ENCODE results near the gene CFAP77.

The CFAP77 gene

DNA sequence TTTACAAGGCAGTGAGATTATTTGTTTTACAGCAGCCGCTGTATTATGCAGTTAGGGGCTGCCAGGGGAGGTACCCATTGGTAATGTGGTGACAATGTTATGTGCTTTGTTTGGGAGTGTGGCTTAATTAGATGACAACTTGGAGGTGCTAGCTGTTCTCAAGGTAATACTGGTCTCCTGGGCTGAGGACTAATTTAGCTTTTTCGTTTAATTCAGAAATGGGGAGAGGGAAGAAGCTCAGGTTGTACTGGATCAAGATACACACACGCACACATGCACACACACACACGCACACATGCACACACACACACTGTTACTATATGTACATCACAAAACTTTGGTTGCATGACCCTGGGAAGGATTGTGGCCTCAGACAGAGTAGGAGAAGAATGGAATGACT lies 37.9 kb downstream of the CFAP77 start:
- in situ Hi-C loops (cut with MboI; ENCODE audit: low sequenced_read_pairs), result no loop called here

DNA sequence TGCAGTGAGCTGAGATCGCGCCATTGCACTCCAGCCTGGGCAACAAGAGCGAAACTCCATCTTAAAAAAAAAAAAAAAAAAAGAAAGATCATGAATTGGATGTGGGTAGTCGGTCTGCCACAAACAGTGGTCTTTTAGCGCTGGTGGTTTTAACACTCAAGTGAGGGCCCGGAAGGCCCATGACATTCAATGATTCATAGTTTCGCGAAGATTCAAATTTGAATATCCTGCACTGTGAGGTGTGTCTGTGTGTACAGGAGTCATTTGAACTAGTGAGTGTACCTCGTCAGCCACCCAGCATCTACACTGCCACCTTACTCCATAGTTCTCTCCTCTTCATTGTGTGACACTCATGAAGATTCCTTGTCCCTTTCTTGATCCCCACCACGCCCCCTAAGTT lies 41.3 kb downstream of the CFAP77 start:
- in situ Hi-C loops (cut with MboI; ENCODE audit: low sequenced_read_pairs), result no loop called here

DNA sequence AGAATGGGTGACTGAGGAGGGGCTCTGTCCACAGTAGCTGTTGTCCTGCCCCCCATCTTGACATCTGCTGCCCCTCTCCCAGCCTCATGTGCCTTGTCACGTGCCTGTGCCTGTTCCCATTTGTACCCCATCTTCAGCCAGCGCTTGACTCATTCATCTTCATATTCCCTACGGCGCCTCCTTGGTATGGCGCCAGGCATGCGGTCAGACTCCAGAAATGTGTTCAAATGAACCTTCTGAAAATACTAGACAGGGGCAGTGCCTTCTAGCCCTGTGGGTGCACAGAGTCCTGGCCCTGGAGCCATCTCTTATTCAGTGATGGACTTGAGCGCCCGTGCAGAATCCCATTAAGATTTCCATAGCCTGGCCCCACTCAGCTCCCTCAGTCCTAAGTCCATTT lies 46.2 kb downstream of the CFAP77 start:
- in situ Hi-C loops (cut with MboI; ENCODE audit: low sequenced_read_pairs), result no loop called here

DNA sequence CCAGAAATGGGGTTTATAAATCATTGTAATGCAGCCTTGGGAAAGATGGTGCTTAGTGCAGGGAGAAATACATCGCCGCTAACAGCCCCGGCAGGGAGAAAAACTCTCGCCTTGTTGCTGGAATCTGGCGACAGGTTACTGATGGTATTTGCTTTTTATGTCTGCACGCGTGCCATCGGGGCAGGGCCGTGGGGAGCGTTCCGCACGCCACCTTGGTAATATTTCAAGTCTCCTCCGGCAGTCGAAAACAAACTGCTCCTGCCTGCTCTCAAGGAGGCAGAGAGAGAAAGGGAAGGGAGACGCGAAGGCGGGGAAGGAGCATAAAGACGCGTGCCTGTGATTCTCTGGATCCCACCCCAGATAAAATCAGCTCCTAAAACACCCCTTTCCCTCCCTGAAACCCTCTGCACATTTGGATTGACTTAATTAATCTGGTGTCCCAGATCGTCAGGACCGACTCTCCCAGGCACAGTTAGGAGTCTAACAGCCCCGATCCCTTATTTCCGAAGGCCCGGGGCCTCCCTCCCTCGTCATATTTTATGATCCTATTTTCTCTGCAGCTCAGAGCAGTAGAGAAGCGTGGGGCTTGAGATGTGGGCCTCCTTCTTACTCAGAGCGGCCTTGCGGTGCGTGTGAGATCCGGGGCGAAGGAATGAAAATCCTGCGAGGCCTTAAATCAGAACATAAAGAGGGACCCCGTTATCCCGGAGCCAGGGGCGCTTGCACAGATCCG lies 47.7 kb downstream of the CFAP77 start:
- in situ Hi-C loops (cut with MboI; ENCODE audit: low sequenced_read_pairs), result no loop called here

DNA sequence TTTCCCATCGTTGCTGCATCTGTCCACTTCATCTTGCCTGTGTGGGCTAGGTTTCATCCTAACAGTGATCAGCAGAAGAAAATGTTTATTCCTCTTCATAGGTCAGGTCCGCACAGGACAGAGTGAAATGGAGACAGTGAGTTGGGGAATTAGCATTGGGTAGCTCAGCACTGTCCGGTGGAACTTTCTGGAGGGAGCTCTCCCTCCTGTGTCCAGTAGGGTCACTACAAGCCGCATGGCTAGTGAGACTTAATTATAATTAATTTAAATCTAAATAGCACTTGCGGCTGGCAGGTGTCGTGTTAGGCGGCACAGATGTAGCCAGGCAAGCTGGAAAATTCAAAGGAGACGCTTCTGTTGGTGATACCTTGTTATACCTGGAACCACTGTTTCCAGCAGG lies 48.4 kb downstream of the CFAP77 start:
- in situ Hi-C loops (cut with MboI; ENCODE audit: low sequenced_read_pairs), result no loop called here

DNA sequence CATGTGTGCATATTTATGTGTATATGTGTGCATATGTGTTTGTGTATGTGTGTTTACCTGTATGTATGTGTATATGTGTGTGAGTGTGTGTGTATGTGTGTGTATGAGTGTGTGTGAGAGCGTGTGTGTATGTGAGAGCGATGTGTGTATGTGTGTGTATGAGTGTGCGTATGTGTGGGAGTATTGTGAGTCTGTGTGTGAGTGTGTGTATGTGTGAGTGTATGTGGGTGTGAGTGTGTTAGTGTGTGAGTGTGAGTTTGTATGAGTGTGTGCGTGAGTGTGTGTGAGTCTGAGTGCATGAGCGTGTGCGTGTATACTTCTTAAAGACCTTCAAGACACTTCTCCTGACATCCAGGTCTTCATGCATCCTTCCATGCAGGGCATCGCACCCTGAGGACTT lies 49.6 kb downstream of the CFAP77 start:
- in situ Hi-C loops (cut with MboI; ENCODE audit: low sequenced_read_pairs), result no loop called here

DNA sequence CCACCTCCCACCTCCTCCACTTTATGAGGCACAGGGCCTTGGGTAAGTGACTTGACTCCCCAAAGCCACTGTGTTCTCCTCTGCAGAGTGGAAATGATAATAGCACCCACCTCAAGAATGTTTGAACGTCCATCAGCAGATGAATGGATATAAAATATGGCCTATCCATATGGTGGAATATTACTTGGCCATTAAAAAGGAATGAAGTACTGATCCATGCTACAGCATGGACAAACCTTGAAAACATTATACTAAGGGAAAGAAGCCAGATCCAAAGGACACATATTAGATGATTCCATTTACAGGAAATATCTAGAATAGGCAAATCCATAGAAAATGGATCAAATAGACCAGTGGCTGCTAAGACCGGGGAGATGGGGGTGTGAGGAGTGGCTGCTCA lies 50.2 kb downstream of the CFAP77 start:
- in situ Hi-C loops (cut with MboI; ENCODE audit: low sequenced_read_pairs), result no loop called here

DNA sequence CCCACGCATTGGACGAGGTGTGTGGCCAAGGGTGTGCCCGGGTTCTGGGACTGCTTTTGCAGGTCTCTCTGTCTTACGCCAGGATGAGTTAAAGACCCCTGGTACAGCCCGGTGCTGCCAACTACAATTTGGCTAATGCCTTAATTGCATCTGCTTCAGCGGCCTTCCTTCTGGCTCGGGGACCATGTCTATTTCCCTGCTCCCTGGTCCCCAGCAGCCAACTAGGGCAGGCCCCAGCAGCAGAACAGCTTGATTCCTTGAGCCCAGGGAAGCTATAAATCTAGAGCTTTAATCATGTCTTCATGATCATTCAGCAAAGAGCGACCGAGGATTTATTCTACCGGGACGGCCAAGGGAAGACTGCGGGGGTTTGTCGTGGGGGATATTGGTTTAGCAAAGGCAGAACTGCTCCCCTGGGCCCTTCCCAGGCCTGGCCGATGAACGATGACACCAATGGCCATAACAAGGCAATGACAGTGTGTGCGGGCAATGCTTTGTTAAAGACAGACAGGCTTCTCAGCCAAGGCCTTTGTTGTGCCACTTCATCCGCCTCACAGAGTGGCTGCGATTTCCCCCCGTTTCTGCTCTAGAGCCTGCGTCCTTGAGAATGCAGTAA lies 51.4 kb downstream of the CFAP77 start:
- in situ Hi-C loops (cut with MboI; ENCODE audit: low sequenced_read_pairs), result no loop called here

DNA sequence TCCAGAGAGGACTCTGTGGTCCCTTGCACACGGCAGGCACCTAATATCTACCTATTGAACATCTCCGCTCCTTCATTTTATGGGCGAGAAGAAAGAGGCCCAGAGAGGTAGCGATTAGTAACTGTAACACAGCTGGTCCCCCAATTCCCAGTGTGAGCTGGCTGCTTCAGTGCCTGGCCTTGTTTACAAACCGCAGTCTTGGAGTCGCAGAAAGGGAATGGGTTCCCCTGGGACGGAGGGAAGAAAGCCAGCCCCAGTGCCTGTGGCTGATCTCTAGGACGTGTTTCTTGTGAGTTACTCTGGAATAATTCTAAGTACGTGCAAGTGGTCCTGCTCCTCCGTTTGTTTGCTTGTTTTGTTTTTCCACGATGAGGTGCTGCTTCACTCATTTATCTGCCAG lies 52.0 kb downstream of the CFAP77 start:
- in situ Hi-C loops (cut with MboI; ENCODE audit: low sequenced_read_pairs), result no loop called here

DNA sequence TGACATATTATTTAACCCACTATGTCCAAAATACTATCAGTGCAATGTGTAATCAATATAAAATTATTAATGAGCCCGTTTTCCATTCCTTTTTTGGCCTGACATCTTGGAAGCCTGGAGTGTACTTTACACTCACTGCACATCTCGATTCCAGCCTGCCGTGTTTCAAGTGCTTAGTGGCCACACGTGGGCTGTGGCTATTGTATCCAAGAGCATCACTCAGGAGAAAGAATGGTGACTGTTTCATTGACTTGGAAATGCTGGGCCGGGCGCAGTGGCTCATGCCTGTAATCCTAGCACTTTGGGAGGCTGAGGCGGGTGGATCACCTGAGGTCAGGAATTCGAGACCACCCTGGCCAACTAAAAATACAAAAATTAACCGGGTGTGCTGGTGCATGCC lies 54.5 kb downstream of the CFAP77 start:
- in situ Hi-C loops (cut with MboI; ENCODE audit: low sequenced_read_pairs), result no loop called here

DNA sequence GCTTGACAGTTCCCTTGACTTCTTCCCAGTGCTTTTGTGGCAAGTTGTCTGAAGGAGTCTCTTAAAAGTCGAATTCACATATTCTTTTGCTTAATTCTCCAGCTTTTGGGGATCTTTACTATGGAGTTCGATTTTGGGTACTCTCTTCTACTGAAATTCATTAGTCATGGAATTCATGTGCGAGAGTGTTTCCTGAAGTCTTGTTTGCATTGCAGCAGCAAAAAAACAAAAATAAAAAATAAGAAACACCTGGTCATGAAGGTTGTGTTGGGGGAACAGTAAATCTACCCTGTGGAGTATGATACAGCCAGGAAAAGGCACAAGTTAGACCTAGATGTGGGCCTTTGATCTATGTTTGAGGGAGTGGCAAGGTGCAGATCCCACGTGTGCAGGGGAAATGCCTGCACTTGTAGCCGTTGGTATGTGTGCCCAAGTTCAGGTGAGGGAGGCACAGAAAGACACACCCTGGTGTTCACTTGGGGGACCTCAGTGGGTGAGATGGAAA lies 55.2 kb downstream of the CFAP77 start:
- in situ Hi-C loops (cut with MboI; ENCODE audit: low sequenced_read_pairs), result no loop called here

DNA sequence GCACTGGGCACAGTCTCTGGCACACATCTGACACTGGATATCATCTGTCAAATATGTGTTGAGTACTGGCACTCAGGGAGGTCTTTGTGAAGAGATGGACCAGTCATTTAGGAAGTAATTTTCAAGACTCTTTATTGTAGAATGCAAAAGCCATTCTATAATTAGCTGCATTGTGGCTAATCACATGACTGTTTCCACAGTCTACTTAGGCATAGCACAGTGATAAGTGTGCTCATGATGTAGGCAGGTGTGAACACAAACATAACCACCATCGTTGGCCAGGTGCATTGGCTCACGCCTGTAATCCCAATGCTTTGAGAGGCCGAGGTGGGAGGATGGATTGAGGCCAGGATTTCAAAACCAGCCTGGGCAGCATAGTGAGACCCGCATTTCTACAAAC lies 62.2 kb downstream of the CFAP77 start:
- in situ Hi-C loops (cut with MboI; ENCODE audit: low sequenced_read_pairs), result no loop called here

DNA sequence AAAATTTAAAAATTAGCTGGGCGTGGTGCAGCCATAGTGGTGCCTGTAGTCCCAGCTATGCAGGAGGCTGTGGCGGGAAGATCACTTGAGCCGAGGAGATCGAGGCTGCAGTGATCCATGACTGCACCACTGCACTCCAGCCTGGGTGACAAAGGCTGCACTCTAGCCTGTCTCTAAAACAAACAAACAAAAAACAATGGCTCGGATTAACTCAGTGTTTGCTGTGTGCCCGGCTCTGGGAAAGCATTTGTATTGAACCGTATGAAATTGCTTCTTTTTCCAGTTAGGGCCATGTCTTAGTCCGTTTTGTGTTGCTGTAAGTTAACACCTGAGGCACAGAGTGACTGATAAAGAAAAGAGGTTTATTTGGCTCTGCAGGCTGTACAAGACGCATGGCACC lies 62.6 kb downstream of the CFAP77 start:
- in situ Hi-C loops (cut with MboI; ENCODE audit: low sequenced_read_pairs), result no loop called here

DNA sequence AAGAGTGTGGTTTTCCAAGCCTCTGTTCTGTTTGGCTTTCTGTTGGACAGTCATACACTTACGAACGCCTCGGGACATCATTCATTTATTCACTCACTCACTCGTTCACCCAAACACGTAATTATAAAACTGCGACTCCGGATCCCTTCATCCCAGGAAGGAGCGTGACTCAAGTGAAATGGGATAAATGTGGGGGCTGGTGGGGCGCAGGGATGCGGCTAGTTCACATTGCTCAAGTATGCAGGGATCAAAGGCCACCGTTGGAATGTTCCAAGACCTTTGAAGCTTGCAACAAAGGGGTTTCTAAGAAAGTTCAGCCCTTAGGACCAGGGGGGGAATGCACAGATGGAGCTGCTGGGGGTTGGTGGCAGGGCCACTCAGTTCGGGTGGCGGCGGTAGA lies 64.2 kb downstream of the CFAP77 start:
- in situ Hi-C loops (cut with MboI; ENCODE audit: low sequenced_read_pairs), result no loop called here

DNA sequence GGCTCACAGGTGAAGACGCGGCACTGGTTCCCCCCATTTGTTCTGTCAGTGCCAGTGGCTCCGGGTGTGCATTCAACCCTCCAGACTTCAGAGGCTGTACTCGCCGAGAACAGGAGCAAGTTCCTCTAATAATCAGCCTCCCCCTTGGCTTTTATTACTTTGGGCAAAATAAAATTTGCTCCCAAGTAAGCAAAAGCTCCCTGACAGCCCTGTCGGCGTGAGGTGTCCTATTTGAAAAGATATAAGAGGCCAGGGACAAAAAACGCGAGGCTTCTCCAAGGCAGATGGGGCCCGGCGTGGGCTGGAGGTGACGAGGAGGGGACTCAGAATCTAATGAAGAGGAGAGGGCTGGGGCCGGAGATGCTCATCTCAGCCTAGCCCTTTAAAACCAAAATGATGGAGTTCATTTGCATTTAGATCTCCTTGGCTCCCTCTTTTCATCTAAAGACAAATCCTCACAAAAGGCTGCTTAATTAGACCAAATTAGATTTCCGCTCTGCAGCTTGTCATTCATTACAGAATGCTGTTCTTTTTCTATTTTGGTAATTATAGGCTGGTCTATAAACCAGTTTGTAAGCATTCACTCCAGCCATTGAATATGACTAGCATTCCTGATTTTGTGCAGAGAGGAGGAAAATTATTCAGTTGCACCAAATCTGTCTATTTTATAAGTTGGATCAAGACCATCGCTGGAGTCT lies 68.5 kb downstream of the CFAP77 start:
- in situ Hi-C loops (cut with MboI; ENCODE audit: low sequenced_read_pairs), result no loop called here

DNA sequence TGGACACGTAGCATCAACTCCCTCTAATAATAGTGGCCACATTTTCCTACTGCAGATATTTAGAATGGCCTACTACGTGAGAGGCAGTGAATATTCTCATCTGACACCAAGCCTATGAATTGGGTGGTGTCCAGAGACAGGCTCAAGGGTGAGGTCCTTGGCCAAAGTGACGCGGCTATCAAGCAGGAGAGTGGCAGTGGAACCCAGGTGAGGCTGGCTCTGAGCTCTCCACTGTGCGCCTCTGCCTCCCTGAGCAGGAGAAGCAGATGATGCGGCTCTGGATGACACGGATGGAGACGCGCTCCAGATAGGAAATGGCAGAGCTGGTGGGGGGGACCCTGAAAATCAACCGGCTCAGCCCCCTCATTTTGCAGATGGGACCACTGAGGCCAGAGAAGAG lies 69.7 kb downstream of the CFAP77 start:
- in situ Hi-C loops (cut with MboI; ENCODE audit: low sequenced_read_pairs), result no loop called here

DNA sequence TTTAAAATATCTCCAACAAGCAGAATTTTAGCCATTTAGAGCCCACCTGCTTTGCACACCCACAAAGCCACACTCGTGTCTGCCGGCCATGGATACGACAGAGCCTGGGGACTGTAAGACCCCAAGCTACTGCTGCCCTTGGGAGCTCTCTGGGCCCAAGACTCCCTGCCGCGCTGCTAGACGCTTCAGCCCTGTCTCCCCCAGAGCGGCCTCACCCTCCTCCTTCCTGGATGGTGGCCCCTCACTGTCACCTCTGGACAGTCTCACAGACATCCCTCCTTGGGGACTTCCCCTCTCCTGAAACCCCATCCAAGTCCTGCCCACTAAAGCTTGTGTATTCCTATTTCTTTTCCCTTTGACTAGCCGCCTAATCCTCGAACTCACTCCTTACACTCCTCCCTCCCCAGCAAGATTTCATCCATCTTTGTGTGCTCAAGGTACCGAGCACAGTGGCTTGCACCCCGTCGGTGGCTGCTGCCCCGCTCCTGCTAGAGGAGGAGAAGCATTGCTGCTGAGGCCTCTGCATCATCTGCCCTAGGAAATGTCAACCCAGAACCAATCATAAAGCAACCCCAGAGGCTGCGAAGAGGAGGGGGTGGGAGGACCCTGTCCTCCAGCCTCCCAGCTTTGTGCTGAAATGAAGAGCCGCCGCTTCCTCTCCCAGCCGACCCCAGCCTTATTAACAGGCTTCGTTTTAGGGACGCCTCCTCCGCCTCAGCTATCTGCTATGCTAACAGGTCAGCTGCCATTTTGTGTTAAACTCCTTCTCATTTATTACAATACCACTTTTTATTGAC lies 71.2 kb downstream of the CFAP77 start:
- in situ Hi-C loops (cut with MboI; ENCODE audit: low sequenced_read_pairs), result no loop called here

DNA sequence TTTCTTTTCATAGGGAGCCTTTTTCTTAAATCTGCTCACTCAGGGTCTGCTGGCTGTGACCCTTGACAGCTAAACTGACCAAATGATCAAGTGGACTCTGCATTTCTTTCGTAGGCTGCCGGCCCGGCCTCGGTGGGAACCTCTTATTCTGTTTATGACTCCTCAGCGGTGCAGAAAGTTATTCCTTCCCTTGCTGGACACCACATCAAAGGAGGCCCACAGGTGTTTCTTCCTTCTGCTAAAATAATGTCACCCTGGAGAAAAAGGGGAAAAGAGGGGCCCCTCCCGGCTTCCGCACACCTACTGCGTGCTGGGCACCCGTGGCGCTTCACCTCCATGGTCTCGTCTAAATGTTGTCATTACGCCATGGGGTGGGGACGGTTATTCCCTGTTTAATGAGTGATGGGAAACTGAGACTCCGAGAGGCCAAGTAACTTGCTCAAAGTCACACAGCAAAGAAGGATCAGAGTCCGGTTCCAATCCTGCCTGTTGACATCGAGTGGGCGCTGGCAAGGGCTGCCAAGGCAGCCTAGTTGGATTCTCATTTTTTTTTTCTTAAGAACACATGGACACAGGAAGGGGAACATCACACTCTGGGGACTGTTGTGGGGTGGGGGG lies 72.3 kb downstream of the CFAP77 start:
- in situ Hi-C loops (cut with MboI; ENCODE audit: low sequenced_read_pairs), result no loop called here

DNA sequence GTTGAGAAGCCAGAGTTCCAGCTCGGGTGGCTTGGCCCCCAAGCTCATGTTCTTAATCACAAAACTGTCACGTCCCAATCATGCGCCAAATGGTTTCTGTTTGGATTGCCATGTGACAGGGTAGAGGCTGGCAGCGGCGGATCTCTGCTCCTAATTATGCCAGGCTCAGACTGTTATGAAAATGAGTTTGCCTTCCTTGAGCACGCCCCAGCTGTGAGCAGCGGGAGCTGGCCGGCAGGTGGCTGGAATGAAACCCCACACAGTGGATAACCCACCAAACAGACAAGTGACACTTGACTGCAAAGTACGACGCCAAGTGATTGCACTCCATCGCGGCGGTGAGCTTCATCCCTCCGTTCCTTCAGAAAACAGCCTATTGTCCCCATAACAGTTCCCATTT lies 75.4 kb downstream of the CFAP77 start:
- in situ Hi-C loops (cut with MboI; ENCODE audit: low sequenced_read_pairs), result no loop called here

DNA sequence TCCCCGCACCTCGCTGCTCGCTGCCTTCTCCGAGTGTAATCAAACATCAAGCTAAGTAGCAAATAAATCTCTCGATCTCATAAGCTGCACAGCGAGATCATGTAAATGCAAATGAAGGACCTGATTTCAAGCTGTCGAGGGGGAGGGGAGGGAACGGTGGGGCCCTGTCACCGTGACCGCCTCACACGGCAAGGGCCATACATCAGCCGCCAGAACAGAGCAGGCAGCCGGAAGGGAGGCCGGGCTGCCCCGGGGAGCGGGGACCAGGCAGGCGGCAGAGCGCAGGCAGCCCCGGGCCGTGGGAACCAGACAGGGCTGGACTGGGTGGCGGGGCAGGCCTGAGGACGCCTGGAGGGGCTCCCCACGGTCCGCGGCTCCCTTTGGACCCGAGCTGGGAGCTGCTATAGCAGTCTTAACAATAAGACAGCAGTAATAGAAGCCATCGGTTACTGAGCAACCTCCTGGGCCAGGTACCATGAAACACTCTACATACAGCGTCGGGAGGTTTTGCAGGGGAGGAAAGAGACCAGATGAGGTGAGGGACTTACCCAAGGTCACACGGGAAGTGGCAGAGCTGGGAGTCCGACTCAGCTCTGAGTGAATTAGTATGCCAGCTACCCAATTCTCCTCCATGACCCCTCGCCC lies 76.8 kb downstream of the CFAP77 start:
- in situ Hi-C loops (cut with MboI; ENCODE audit: low sequenced_read_pairs), result no loop called here

Measured in hTERT RPE-1 (cell line).